HepG2 (cell line): ENCODE data around the gene ISG20L2. TPM values are rescaled to one million over a fixed set of nuclear protein-coding genes. Genes with fewer than 3 reads are reported as not detected.
A peak's percentile ranks its signal among the peaks of the same experiment; 100 is the strongest.

Source experiments
- ARNT ChIP-seq: fragments of 450-650 bp; IDR thresholded peaks from 2 replicates; pipeline ENCODE4 v1.6.1; 2017
- CHD2 ChIP-seq: IDR thresholded peaks from 2 replicates; pipeline ENCODE4 v1.6.1; 2011; ENCODE audit warnings: low read depth, low read length, improper control_type of control experiment
- ETV5 ChIP-seq: IDR thresholded peaks from 2 replicates; pipeline ENCODE4 v1.6.1; 2018; ENCODE audit warnings: missing biosample characterization, missing genetic modification reagents, inconsistent platforms, borderline replicate concordance
- NFE2 ChIP-seq: sonication (generic); formaldehyde crosslinking; IDR thresholded peaks from 2 replicates; pipeline ENCODE4 v1.4.0; 2020; ENCODE audit warnings: missing genetic modification reagents
- NFE2L1 ChIP-seq: sonication (generic); formaldehyde crosslinking; IDR thresholded peaks from 2 replicates; pipeline ENCODE4 v1.4.0; 2020; ENCODE audit warnings: missing genetic modification reagents, mild to moderate bottlenecking, borderline replicate concordance
- REST ChIP-seq, 2 experiments: IDR thresholded peaks; 2 replicates each; pipeline ENCODE4 v1.6.1; 2011 to 2012; ENCODE audit warnings: low read length in 2 of 2, borderline replicate concordance in 1 of 2, low read depth in 1 of 2, mild to moderate bottlenecking in 1 of 2, moderate library complexity in 1 of 2
- SATB2 ChIP-seq: sonication (generic); formaldehyde crosslinking; IDR thresholded peaks from 2 replicates; pipeline ENCODE4 v1.5.0; 2020; ENCODE audit warnings: missing genetic modification reagents
- ZNF274 ChIP-seq: sonication (generic); formaldehyde crosslinking; IDR thresholded peaks from 2 replicates; pipeline ENCODE4 v1.5.1; 2020; ENCODE audit warnings: mild to moderate bottlenecking, missing genetic modification reagents
- ZNF350 ChIP-seq: sonication (generic); formaldehyde crosslinking; IDR thresholded peaks from 2 replicates; pipeline ENCODE4 v1.4.0; 2020; ENCODE audit warnings: mild to moderate bottlenecking, low read depth, missing genetic modification reagents, borderline replicate concordance
- ZNF652 ChIP-seq: IDR thresholded peaks from 2 replicates; pipeline ENCODE4 v1.6.1; 2016; ENCODE audit warnings: low read depth, borderline replicate concordance
- ZNF710 ChIP-seq: sonication (generic); formaldehyde crosslinking; IDR thresholded peaks from 2 replicates; pipeline ENCODE4 v1.5.0; 2020; ENCODE audit warnings: mild to moderate bottlenecking, missing genetic modification reagents, borderline replicate concordance
- ZNF740 ChIP-seq: sonication (generic); formaldehyde crosslinking; IDR thresholded peaks from 2 replicates; pipeline ENCODE4 v1.4.0; 2020; ENCODE audit warnings: missing genetic modification reagents
- ZNF777 ChIP-seq: sonication (generic); formaldehyde crosslinking; IDR thresholded peaks from 2 replicates; pipeline ENCODE4 v1.4.0; 2020; ENCODE audit warnings: missing genetic modification reagents
- polyA plus RNA-seq, 8 experiments: library from polyadenylated mRNA; depleted of rRNA in 3 of 8; stranded (reverse) in 7 of 8; unstranded in 1 of 8; fragments of >200 nt; fragmentation: Illumina TruSeq in 4 of 8; extraction: Trizol in 4 of 8; gene quantifications; 2 replicates each; pipeline versions ENCODE4 v1.2.1 to v1.2.3, GENCODE V29; 2011 to 2016; ENCODE audit warnings: low read depth in 4 of 8, missing spikeins in 1 of 8, mixed read lengths in 1 of 8; ENCODE audit not compliant: insufficient read depth in 1 of 8
- total RNA-seq, 5 experiments: library from RNA; depleted of rRNA; stranded (reverse); fragments of >200 nt; fragmentation: Illumina TruSeq; extraction: Trizol; gene quantifications; 2 replicates each; pipeline ENCODE4 v1.2.3, GENCODE V29; 2016; ENCODE audit warnings: low read depth in 1 of 5
- TF ChIP-seq, protein P1 (sequence below): sonication (generic); formaldehyde crosslinking; IDR thresholded peaks from 2 replicates; pipeline ENCODE4 v1.4.0; 2020; ENCODE audit warnings: missing genetic modification reagents
- TF ChIP-seq, protein P2 (sequence below): sonication (generic); formaldehyde crosslinking; IDR thresholded peaks from 2 replicates; pipeline ENCODE4 v1.4.0; 2020; ENCODE audit warnings: missing genetic modification reagents
- TF ChIP-seq, protein P3 (sequence below): IDR thresholded peaks from 2 replicates; pipeline ENCODE4 v1.6.1; 2018; ENCODE audit warnings: missing genetic modification reagents, mild to moderate bottlenecking, missing compliant biosample characterization
- TF ChIP-seq, protein P4 (sequence below): sonication (generic); formaldehyde crosslinking; IDR thresholded peaks from 2 replicates; pipeline ENCODE4 v1.9.0; 2021; ENCODE audit warnings: missing genetic modification reagents, borderline replicate concordance

Gene ISG20L2
- total and polyA plus RNA-seq, 2 of the 13 experiments (the other 11 are each of a cell fraction or from before 2014, with no cell fraction given), result 19.8 to 21.3 TPM

DNA sequence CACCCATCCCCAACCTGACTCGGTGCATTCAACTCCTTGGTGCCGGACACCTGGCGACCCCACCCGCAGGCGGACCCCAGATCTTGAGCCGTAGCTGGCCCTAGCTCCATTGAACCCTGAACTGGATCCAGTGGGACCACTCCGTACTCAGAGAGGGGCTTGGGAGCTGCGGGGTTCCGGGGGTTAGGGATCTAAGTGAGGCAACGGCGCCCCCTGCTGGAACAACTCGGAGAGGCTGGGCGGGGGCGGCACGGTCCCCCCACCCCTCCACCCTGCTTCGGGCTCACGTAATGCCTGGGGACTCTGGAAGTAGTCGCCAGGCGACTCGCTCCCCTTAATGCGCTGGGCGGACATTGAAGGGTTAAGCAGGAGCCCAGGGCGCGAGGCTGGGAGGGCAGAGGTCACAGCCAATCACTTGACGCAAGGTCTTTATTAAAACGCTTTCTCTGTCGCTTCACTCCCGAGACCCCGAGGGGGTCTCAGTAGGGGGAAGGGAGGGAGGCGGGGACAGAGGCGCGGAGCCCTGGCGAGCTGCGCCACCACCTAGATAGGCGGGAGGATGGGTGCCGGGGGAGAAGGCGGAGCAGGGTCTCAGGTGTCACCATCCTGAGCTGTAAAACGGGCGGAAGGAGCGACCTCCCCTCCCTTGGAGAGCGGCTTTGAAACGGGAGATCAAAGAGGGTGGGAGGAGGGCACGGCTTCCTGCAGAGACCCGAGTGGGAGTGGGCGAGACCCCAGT lies 22.5 kb downstream of the ISG20L2 start (continued):
- TF ChIP-seq, protein P1, sequence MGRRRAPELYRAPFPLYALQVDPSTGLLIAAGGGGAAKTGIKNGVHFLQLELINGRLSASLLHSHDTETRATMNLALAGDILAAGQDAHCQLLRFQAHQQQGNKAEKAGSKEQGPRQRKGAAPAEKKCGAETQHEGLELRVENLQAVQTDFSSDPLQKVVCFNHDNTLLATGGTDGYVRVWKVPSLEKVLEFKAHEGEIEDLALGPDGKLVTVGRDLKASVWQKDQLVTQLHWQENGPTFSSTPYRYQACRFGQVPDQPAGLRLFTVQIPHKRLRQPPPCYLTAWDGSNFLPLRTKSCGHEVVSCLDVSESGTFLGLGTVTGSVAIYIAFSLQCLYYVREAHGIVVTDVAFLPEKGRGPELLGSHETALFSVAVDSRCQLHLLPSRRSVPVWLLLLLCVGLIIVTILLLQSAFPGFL (CRISPR knock-in tag), result no peak
- TF ChIP-seq ETV5 (CRISPR knock-in tag) (peak; percentile 31; the same call in 1 of the 2 replicates), ZNF652 (peak; percentile 92), ZNF710 (CRISPR knock-in tag) (no peak), ZNF740 (CRISPR knock-in tag) (no peak), REST (IDR thresholded peaks at IDR 0.05; ENCODE audit: borderline replicate concordance in 1 of 2, low read depth in 1 of 2, low read length in 2 of 2) (no peak), NFE2L1 (CRISPR knock-in tag) (no peak), NFE2 (CRISPR knock-in tag) (no peak), ZNF777 (no peak), ZNF350 (CRISPR knock-in tag) (no peak), SATB2 (no peak), CHD2 (no peak), ZNF274 (CRISPR knock-in tag) (no peak), ARNT (no peak)
- TF ChIP-seq, protein P2, sequence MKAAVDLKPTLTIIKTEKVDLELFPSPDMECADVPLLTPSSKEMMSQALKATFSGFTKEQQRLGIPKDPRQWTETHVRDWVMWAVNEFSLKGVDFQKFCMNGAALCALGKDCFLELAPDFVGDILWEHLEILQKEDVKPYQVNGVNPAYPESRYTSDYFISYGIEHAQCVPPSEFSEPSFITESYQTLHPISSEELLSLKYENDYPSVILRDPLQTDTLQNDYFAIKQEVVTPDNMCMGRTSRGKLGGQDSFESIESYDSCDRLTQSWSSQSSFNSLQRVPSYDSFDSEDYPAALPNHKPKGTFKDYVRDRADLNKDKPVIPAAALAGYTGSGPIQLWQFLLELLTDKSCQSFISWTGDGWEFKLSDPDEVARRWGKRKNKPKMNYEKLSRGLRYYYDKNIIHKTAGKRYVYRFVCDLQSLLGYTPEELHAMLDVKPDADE (CRISPR knock-in tag), result no peak
- TF ChIP-seq, protein P3, sequence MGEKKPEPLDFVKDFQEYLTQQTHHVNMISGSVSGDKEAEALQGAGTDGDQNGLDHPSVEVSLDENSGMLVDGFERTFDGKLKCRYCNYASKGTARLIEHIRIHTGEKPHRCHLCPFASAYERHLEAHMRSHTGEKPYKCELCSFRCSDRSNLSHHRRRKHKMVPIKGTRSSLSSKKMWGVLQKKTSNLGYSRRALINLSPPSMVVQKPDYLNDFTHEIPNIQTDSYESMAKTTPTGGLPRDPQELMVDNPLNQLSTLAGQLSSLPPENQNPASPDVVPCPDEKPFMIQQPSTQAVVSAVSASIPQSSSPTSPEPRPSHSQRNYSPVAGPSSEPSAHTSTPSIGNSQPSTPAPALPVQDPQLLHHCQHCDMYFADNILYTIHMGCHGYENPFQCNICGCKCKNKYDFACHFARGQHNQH (CRISPR knock-in tag), result no peak
- TF ChIP-seq, protein P4, sequence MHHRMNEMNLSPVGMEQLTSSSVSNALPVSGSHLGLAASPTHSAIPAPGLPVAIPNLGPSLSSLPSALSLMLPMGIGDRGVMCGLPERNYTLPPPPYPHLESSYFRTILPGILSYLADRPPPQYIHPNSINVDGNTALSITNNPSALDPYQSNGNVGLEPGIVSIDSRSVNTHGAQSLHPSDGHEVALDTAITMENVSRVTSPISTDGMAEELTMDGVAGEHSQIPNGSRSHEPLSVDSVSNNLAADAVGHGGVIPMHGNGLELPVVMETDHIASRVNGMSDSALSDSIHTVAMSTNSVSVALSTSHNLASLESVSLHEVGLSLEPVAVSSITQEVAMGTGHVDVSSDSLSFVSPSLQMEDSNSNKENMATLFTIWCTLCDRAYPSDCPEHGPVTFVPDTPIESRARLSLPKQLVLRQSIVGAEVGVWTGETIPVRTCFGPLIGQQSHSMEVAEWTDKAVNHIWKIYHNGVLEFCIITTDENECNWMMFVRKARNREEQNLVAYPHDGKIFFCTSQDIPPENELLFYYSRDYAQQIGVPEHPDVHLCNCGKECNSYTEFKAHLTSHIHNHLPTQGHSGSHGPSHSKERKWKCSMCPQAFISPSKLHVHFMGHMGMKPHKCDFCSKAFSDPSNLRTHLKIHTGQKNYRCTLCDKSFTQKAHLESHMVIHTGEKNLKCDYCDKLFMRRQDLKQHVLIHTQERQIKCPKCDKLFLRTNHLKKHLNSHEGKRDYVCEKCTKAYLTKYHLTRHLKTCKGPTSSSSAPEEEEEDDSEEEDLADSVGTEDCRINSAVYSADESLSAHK (CRISPR knock-in tag), result no peak
